Stimulated activated CD8-positive, alpha-beta memory T cell treated with anti-CD3 and anti-CD28 coated beads, Interleukin-2, amount 100 ng/mL, for 1 hour (primary cell): Measurements from ENCODE around the gene BATF3.

ENCODE experiments used
- DNase-seq, 2 donors: peaks; one replicate each; pipeline ENCODE4 v3.0.0-alpha.2; 2020; ENCODE audit warnings: low read depth in 2 of 2

The BATF3 gene

DNA sequence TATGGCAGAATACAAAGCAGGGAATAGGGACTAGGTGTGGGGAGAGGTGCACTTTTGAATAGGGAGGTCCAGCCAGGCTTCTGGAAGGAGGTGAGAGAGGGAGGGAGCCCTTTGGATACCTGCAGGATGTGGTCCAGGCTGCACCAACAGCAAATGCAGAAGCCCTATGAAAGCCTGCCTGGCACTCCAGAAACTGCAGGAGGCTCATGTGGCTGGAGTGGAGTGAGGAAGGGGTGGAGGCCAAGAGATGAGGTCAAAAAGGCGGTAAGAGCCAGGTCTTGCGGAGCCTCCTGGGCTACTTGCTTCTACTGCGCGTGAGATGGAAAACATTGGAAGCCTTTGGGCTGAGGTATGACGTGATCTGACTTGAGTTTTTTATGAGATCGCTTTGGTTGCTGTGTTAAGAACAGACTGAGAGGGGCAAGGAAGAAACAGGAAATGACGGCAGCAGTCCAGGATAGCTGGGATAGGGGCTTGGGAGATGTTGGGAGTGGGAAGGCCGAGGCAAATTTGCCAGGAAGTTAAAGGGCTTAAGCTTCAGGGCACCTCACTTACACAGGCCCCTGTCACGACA is 4.4 kb upstream of the BATF3 start:
- DNase-seq = no peak

DNA sequence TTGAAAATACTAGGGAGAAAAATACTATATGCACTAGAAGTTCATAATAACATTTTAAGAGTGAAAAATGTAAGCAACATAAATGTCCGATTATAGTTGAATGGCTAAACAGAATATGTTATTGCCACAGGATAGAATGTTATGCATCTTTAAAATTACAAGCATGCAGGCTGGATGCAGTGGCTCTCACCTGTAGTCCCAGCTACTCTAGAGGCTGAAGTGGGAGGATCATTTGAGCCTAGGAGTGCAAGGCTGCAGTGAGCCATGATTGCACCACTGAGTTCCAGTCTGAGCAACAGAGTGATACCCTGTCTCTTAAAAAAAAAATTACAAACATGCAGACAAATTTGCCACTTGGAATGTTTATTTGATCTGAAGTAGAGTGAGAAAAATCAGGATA is 3.0 kb upstream of the BATF3 start:
- no peak for DNase-seq

DNA sequence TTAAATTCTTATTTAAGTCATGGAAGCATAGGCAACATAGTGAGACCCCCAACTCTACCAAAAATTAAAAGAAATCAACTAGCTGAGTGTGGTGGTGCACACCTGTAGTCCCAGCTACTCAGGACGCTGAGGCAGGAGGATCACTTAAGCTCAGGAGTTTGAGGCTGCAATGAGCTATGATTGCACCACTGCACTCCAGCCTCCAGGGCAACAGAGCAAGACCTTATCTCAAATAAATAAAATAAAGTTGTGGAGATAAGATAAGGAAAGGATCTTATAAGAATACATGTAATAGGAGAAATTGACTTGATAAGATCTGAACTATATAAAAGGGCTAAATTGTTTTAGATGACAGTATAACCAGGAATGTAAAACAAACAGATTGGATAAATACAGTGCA is 2.3 kb upstream of the BATF3 start:
- DNase-seq = no peak

DNA sequence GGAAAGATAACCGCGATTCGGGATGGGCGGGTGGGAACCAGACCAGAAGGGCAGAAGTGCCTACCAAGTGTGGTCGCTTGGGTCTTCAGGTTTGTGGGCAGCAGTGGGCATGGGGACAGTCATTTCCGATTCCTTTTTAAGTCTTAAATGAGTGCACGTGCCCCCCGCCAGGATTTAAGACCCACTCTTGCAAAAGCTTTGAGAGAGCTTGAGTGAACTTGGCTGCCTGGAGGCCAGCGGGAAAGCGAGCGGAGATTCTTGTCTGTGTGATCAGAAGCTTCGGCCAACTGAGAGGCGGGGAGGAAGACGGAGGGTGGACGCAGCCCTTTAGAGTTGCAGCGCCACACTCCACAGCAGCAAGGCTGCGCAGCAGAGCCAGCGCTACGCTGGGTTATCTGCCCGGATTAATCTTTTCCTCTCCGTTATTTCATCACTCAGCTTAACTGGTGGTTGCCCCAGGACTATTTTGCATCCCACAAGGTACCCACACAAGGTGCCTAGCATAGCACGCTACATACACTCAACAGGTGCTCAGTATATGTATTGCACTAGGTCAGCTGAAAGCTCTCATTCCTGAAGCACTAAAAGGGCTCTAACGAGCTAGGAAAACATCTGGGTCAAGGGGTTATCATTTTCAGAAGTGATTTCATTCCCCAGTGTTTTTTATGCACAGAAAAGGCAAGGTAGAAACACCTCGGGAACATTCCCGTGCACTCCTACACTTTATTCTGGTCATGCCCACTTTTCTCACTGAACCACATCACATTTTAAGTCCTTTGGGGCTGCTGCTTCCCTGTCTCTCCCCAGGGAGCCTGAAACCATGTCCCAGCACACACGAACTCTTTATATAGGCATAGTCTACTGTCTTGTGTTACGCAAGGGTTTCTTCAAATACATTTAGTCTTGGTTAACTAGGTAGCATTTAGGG is 1.5 kb upstream of the BATF3 start:
- no peak for DNase-seq

DNA sequence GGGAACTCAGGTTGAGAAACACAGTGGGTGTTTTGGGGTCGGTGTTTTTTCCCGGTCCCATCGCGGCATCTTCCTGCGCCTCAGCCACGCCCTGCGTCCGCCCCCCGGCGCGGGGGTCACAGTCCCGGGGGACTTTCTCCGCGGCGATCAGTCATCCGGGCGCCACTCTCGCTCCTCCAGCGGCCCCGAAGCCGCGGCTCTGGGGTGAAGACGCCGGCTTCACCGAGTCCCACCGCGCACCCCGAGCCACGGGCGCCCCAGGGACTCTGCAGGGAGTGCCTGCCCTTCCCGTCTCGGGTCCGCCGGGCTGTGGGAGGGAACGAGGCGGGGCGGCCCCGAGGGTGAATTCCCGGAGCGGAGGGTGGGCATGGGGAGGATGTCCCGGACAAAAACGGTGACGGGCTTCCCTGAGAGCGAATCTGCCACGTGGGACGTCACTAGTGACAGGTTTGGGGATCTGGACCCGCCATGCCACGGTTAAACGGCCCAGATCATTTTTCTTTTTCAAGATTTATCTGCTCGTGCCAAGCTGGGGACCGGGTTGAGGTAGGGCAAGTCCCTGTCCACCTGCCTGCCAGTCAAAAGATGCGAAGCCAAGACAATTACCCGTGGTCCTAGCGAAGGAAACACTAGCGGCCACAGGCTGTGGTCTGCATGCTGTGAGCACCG is 717 bp upstream of the BATF3 start:
- DNase-seq = peak; percentile 18 to 25

DNA sequence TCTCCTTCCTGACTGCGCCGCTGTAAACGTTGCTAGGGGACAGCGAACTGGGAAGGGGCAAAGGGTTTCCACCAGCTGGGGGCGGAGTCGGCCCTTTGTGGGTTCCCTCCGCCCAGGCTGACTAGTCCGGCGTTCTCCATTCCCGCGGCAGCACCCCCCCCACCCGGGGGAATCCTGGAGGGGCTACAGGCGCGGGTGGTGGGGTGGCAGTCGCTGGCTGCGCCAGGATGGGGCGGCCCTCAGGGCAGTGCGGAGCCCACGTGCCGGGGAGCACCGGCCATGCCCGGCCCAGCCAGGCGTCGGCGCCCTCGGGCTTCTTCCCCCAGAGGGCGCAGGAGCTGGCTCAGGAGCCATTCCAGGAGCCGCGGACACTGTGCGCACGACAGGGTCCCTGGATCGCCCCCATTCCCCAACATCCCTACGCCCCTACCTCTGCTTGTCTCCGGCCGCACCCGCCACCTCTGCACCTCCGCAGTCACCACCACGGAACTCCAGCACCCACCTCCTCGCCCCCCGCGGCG is 476 bp downstream of the BATF3 start:
- no peak for DNase-seq

DNA sequence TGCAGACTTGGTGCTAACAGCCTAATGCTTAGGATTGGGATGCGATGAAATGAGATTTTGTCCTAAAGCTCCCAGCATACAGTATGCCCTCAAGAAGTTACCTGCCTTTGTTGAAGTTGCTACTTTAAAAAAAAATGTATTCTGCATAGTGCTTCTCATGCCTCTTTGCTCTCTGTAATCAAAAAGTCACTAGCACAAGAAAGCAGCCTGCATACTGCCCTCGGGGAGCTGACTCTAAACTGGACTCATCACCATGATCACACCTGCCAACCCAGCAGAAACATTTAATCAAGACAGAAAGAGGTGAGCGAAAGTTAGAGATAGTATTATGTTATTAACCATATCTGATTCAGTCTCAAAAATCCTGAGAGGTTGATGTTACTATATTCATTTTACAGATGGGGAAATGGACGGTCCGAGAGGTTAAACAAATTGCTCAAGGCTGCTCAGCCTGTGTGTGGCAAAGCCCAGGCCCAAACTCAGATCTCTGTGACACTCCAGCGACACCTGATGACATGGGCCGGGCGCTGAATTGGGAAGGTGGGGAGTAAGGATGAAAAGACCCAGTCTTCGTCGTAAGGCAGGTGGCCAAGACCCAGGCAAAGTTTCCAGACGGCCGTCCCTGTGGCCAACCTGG is 1.1 kb downstream of the BATF3 start:
- DNase-seq = no peak

DNA sequence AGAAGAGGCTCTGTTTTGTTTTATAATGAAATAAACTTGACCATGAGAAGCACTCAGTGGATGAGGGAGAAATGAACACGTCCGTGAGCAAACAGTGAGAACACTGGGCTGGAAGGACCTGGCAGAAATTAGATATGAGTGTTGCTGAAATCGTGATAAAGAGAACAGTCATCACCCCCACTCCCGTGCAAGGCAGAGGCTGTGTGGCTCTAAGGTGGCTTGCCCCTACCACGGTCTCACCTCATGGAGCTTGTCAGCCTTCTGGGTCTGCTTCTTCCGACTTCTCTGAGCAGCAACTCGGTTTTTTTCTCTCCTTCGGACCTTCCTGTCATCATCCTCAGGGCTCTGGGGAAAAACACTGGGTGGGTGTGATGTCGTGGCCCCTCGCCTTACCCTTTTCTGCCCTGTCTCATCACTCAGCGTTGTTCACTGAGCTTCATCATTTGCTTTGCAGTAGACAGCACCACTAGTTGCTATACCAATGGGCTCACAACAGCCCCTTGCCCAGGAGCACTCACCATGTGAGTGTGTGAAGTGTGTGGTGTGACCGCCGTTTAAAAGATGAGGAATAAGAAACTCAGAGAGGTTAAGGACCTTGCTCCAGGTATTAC is 2.8 kb downstream of the BATF3 start:
- no peak for DNase-seq

DNA sequence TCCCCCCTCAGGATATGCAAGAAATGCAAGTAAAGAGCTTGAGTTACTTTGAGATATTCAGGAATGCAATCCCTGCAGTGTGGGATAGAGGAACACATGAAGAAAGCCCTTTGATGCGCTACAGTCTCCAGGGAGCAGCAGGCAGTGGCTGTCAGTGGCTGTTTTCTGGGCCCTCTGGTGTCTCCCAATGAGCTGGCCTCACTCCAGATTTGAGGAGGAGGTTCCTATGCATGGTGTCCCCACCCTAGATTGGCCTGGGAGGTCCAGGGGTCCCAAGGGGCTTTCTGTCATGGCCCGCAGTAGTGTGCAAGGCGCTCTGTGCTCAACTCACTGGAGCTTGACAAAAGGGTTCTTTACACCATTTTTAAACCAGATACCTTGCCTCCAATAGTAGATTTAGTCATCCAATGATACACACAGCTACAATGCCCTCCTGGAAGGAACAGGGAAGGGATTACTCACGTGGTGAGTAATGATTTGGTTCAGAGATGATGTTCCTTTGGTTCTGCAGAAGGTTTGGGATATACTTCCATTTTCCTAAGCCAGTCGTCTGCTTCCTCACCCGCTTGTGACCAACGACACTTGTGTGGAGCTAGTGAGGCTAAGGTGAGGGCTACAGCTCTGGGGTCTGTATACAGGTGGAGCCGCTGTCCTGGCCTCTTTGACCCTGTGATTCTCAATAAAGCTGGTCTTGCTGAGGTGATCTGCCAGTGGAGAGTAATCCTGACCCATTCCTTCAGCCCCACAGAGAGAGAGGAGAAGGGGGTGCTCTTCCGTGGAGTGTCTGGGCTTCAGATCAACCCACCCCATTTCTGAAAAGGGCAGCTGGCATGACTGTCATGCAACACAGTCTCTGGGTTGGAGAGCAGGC is 6.6 kb downstream of the BATF3 start:
- DNase-seq = no peak

DNA sequence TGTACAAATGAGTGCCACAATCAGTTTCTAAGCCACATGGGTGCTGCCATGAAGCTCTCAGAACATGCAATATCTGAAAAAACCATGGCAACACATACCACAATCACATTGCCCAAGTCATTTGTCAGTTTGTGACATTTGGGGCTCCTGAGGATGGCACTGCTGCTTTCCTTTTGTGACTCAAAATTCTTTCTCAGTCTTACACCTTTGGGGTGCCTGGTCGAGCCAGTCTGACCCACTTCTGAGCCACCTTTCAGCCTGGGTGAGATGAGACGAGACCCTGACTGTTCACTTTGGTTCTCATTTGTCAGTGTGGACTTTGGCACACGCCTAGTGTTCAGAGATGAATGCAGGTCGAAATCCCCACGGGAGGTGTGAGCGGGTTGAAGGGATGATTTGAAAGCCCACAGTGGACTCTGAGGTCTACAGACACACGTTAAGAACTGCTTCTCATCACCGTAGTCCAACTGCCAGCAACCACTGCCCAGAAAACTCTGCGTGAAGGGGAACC is 8.0 kb downstream of the BATF3 start:
- no peak for DNase-seq

DNA sequence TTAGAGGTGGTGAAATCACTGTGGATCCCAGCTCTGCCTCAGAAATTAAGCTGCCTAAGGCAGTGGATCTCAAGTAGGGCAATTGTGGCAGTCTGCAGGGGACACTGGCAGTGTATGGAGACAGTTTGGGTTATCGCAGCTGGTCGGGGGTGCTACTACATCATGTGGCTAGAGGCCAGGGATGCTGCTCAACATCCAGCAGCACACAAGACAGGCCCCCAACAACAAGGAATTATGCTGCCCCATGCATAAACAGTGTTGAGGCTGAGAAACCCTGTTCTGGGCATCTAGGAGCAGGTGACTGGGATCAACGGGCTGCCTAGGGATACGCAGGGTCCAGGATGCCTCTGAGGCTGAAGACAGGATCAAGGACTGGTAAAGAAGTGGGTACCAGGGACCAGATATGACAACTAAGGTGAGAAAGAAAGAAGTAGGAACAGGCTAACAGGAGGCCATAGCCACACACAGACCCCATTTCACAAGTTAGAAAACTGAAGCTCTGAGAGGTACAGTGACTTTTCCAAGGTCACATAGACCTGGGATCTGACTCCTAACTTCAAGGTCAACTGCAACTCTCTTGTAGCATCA is 8.7 kb downstream of the BATF3 start:
- no peak for DNase-seq

DNA sequence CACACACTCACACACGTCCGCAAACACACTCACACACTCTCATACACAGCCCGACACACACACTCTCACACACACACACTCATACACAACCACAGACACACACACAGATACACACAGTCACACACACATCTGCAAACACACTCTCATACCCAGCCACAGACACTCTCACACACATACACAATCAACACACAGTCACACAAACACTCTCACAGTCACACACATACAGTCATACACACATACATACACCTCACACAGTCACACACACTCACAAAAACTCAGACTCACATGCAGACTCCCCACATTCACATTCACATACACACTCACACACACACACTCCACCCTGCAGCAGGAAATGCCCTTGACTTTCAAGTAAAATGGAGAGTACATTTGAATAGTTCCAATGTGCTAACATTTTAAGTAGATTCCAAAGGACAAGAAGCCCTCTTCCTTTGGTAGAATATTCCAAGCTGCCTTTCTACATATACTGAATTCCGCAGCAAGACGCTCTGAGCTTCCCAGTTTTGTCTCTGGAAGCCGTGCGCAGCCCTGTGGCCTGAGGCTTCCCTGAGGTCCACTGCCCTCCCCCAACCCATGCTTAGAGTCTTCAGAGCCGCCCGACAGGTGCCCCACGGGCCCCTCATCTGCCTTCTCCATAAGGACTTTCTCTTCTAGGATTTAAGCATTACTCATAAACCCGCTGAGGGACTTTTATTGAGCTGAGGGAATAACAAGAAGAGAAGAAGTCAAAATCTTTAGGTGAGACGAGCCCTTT is 9.7 kb downstream of the BATF3 start:
- no peak for DNase-seq

DNA sequence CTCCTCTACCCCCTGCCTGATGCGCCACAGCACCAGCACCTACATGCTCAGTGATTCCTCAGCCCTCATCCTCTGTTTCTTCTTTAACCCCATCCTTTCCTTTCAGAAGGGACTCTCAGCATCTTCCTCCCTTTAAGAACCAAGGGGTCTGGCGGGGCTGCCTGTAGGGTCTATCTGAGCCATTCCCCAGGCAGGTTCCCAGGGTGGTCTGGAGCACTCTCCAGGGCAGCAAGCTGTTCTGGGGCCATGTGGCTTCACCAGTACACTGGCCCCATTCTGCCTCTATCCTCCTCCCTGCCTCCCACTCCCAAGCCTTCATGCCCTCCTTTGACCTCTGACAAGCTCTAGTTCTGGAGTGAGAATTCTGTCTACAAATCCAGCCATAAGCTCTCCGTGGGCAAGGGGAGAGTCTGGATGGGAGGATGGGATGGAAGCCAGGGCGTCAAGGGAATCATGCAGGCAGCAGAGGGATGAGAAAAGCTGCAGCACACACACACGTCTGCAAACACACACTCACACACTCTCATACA is 10.4 kb downstream of the BATF3 start:
- DNase-seq = no peak

DNA sequence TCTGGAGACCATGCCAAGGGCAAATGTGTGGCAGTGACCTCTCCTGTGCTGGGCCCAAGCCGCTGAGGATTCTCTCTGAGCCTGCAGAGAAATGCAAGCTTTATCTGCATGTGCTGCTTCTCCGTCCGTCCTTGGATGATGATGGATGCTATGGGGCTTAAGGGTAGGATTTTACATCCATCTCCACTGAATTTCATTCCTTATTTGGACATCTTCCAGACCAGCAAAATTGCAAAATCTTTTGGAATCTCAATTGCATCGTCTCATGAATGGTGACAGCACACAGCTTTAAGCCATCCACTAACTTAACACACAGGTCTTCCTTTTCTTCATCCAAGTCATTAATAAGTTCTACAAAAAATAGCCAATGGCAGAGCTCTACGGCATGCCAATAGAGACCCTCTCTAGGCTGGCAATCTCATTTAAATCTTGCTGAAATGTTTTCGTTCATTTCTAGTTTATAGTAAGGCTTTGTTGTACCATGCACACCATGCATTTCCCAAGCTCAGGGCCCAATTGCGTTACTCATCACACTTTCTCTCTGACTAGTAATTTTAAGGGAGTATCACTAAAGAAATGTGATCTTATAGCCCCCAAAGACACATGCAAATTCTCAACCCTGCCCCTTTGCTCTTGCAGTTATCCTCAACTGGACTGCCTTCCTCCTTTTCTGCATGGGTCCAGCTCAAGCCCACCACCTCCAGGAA is 11.1 kb downstream of the BATF3 start:
- DNase-seq = no peak

DNA sequence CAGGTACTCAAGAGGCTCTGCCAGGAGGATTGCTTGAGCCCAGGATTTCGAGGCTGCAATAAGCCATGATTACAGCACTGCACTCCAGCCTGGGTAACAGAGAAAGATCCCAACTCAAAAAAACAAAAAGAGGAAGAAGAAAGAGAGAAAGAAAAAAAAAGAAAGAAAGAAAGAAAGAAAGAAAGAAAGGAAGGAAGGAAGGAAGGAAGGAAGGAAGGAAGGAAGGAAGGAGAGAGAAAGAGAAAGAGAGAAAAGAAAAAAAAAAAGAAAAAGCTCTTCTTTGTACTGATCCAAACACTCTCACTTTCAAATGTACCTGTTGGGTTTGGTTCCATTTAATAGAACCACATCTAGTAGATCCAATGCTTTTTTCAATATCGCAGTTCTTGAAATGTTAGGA is 11.8 kb downstream of the BATF3 start:
- no peak for DNase-seq

DNA sequence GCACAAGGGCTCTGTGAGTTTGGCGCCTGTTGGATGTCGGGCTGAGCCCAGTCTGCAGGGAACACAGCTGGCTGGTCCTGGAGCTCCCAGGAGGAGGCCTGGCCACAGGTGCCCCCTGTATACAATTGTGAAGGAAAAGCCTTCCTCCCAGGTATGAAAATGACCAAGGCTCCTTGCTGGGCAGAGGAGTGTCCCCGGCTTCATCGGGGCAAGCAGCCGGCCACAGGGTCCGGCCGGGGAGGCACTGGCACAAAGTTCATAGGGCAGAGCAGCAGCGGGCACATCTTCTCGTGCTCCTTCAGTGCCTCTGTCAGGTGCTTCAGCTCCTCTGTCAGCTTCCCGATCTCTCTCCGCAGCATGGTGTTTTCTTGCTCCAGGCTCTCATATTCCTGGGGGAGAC is 13.0 kb downstream of the BATF3 start:
- no peak for DNase-seq

DNA sequence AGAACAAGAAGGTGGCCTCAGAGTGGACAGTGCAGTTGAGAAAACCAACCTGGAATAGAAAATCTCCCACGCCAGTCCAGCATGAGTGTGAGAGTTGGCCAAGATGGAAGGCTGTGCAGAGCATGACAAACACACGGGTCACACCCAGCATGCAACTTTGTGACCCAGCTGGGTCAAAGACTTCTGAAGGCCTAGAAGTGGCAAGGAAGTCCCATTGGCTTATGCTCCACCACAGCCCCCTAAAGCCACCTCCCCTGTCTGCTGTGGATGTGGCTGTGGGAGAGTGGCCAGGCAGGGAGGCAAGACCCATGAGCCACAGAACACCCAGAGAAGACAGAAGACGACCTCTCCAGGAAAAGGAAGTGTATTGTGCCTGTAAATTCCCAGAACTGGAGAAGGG is 13.6 kb downstream of the BATF3 start:
- DNase-seq = no peak

DNA sequence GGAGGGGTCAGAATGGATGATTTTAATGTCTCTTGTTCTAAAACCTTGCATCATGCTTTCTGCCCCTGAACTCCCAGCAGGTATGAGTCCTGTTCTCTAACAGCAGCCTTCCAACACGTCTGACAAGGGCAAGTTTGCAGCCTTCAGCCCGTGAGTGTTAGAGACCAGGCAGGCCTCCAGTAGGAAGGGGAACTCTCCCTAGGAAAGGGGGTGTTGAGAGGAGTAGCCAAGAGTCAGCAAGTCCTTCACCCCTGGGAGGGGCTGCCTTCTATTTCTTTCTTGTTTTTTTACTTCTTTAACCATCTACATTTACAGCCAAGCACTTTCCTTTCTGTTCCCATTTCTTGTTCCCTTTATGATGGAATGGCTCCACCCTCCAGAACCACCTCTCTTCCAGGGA is 14.2 kb downstream of the BATF3 start:
- DNase-seq = no peak
